Thoracic aorta (tissue), 2 donors: ENCODE data around the gene COQ2. TPM values are rescaled to one million over a fixed set of nuclear protein-coding genes. Genes with fewer than 3 reads are reported as not detected.
"Not testable (repeated sequence)": the region's sequence is repeated elsewhere in the genome, so short reads cannot be mapped to it uniquely, and the experiment has no call there.

Experiments used
- ATAC-seq: fragments of 150-250 bp; one replicate; pipeline ENCODE4 v1.8.0; 2017; ENCODE audit warnings: low read depth; ENCODE audit not compliant: insufficient number of reproducible peaks, low FRiP score
- DNase-seq: peaks from one replicate; pipeline ENCODE4 v3.0.0-alpha.2; 2020; ENCODE audit warnings: low spot score
- H3K27ac ChIP-seq, 2 donors: fragments of 200-600 bp; sonication (generic); 1 replicate in 1 of 2; 2 replicates in 1 of 2; pipeline ENCODE4 v1.5.1; 2016; ENCODE audit warnings: mild to moderate bottlenecking in 2 of 2, moderate library complexity in 2 of 2
- H3K27me3 ChIP-seq: fragments of 200-600 bp; sonication (generic); replicated peaks from 2 replicates; pipeline ENCODE4 v1.6.0; 2016; ENCODE audit warnings: mild to moderate bottlenecking; ENCODE audit not compliant: insufficient read depth
- H3K36me3 ChIP-seq: fragments of 200-600 bp; sonication (generic); one replicate; pipeline ENCODE4 v1.5.1; 2016
- H3K4me1 ChIP-seq, 2 donors: fragments of 200-600 bp; sonication (generic); 1 replicate in 1 of 2; 2 replicates in 1 of 2; pipeline versions ENCODE4 v1.5.1 to v1.6.0; 2016; ENCODE audit warnings: low read depth in 2 of 2, mild to moderate bottlenecking in 1 of 2; ENCODE audit not compliant: control insufficient read depth in 1 of 2
- H3K4me3 ChIP-seq: fragments of 200-600 bp; sonication (generic); 2 replicates; pipeline ENCODE4 v1.5.1; 2016; ENCODE audit warnings: mild to moderate bottlenecking
- H3K9me3 ChIP-seq: fragments of 200-600 bp; sonication (generic); 2 replicates; pipeline ENCODE4 v1.5.1; 2016
- CTCF ChIP-seq: fragments of 200-600 bp; sonication (generic); IDR thresholded peaks from one replicate; pipeline ENCODE4 v1.5.1; 2019; ENCODE audit warnings: antibody characterized with exemption
- total RNA-seq, 2 donors: library from RNA; depleted of rRNA; stranded (reverse); fragments of >200 nt; gene quantifications; one replicate each; pipeline versions ENCODE4 v1.1.0 to v1.2.3, GENCODE V29; 2016

The COQ2 gene
- 10 to 100 TPM in 1 of 2 donors, 1 to 10 TPM in 1; 3.4 to 10.5 TPM for total RNA-seq

- H3K9me3 ChIP-seq, result no peaks in the 10 kb centered on the region
- H3K27ac ChIP-seq, result peak within 1 kb of the TSS; percentile 88 to 94
- H3K4me3 ChIP-seq, result peak within 1 kb of the TSS; percentile 81
- TF ChIP-seq CTCF, result peak; percentile 22
- no peaks in the 10 kb centered on the region for H3K27me3 ChIP-seq
- no peaks in the 10 kb centered on the region for H3K36me3 ChIP-seq
- DNase-seq, result peak; percentile 77
- H3K4me1 ChIP-seq, result peaks cover 5 to 6% of the 10 kb centered on the region in 2 donors
- peak; percentile 98 for ATAC-seq
Measured at GRCh38 chr4:83284193-83285054, at the start of gene COQ2. TSS of gene COQ2 (minus strand) at chr4:83284798. CDS start at chr4:83284764, 34 bp downstream.

GRCh38 chr4:83331956-83332355 is 47.4 kb upstream of the COQ2 start:
- Histone ChIP-seq H3K9me3 (no peaks in the 10 kb centered on the region), H3K4me1 (peaks cover 6 to 7% of the 10 kb centered on the region in 2 donors), H3K27me3 (no peaks in the 10 kb centered on the region), H3K27ac (no peak overlapping the region), H3K36me3 (no peaks in the 10 kb centered on the region), H3K4me3 (no peak overlapping the region)
- DNase-seq (no peak), ATAC-seq (no peak)
- TF ChIP-seq CTCF, result no peak

GRCh38 chr4:83329521-83330110 is 45.0 kb upstream of the COQ2 start:
- no peaks in the 10 kb centered on the region for H3K36me3 ChIP-seq
- no peaks in the 10 kb centered on the region for H3K4me1 ChIP-seq
- no peak for DNase-seq
- H3K27me3 ChIP-seq, result no peaks in the 10 kb centered on the region
- no peaks in the 10 kb centered on the region for H3K9me3 ChIP-seq
- no peak for TF ChIP-seq CTCF
- H3K4me3 ChIP-seq, result no peak overlapping the region
- no peak overlapping the region for H3K27ac ChIP-seq
- no peak for ATAC-seq

- Histone ChIP-seq H3K27me3 (no peaks in the 10 kb centered on the region), H3K27ac (no peak overlapping the region), H3K4me3 (no peak overlapping the region), H3K36me3 (no peaks in the 10 kb centered on the region), H3K4me1 (no peaks in the 10 kb centered on the region), H3K9me3 (no peaks in the 10 kb centered on the region)
- no peak for TF ChIP-seq CTCF
- DNase-seq (no peak), ATAC-seq (no peak)
Measured at GRCh38 chr4:83328521-83329187, 44.1 kb upstream of the COQ2 start.

- Histone ChIP-seq H3K9me3 (no peaks in the 10 kb centered on the region), H3K36me3 (no peaks in the 10 kb centered on the region), H3K4me3 (no peak overlapping the region), H3K27ac (no peak overlapping the region), H3K27me3 (no peaks in the 10 kb centered on the region), H3K4me1 (no peaks in the 10 kb centered on the region)
- ATAC-seq (no peak), DNase-seq (no peak)
- TF ChIP-seq CTCF, result no peak
Measured at GRCh38 chr4:83326546-83326945, 41.9 kb upstream of the COQ2 start.

- H3K4me3 ChIP-seq, DNase-seq, H3K36me3 ChIP-seq, H3K27me3 ChIP-seq, H3K9me3 ChIP-seq, ATAC-seq, H3K27ac ChIP-seq, H3K4me1 ChIP-seq: not testable (repeated sequence)
Measured at GRCh38 chr4:83325306-83325705, 40.7 kb upstream of the COQ2 start.
